Parathyroid adenoma (tissue), 2 donors: ENCODE measurements around the gene COL5A3.

Experiments used
- H2AFZ ChIP-seq: fragments of 300-600 bp; sonication (generic); one replicate; pipeline ENCODE4 v1.7.0; 2017; ENCODE audit warnings: antibody characterized with exemption, mild to moderate bottlenecking
- H3K27ac ChIP-seq: fragments of 300-600 bp; sonication (generic); one replicate; pipeline ENCODE4 v1.7.0; 2017
- H3K27me3 ChIP-seq: fragments of 300-600 bp; sonication (generic); one replicate; pipeline ENCODE4 v1.7.0; 2017; ENCODE audit warnings: low read length; ENCODE audit not compliant: control insufficient read depth, insufficient read depth
- H3K36me3 ChIP-seq: fragments of 300-600 bp; sonication (generic); one replicate; pipeline ENCODE4 v1.7.0; 2017; ENCODE audit warnings: low read length; ENCODE audit not compliant: control insufficient read depth, insufficient read depth
- H3K4me1 ChIP-seq: fragments of 300-600 bp; sonication (generic); one replicate; pipeline ENCODE4 v1.7.0; 2017; ENCODE audit warnings: control low read depth
- H3K4me2 ChIP-seq: fragments of 300-600 bp; sonication (generic); one replicate; pipeline ENCODE4 v1.7.0; 2017; ENCODE audit warnings: low read length
- H3K4me3 ChIP-seq: fragments of 300-600 bp; sonication (generic); one replicate; pipeline ENCODE4 v1.7.0; 2017; ENCODE audit warnings: low read depth, low read length
- H3K79me2 ChIP-seq: fragments of 300-600 bp; sonication (generic); one replicate; pipeline ENCODE4 v1.7.0; 2017; ENCODE audit warnings: control low read depth
- H3K9ac ChIP-seq: fragments of 300-600 bp; sonication (generic); one replicate; pipeline ENCODE4 v1.7.0; 2017; ENCODE audit warnings: mild to moderate bottlenecking
- H3K9me3 ChIP-seq: fragments of 300-600 bp; sonication (generic); one replicate; pipeline ENCODE4 v1.7.0; 2017; ENCODE audit warnings: low read length; ENCODE audit not compliant: control insufficient read depth
- CTCF ChIP-seq: fragments of 300-600 bp; sonication (generic); IDR thresholded peaks from one replicate; pipeline ENCODE4 v1.7.0; 2017; ENCODE audit warnings: antibody characterized with exemption, mild to moderate bottlenecking
- donor health status: primary hyperparathyroidism.

The COL5A3 gene

GRCh38 chr19:9966024-9966423 lies 44.3 kb downstream of the COL5A3 start:
- Histone ChIP-seq H2AFZ (no peak overlapping the region), H3K27me3 (no peaks in the 10 kb centered on the region), H3K79me2 (no peaks in the 10 kb centered on the region), H3K4me1 (no peaks in the 10 kb centered on the region), H3K9me3 (no peaks in the 10 kb centered on the region), H3K4me3 (no peak overlapping the region), H3K36me3 (no peaks in the 10 kb centered on the region), H3K9ac (no peak overlapping the region), H3K4me2 (no peak overlapping the region), H3K27ac (no peak overlapping the region)
- no peak for TF ChIP-seq CTCF

GRCh38 chr19:9962623-9963290 lies 47.5 kb downstream of the COL5A3 start:
- Histone ChIP-seq H3K36me3 (no peaks in the 10 kb centered on the region), H3K4me1 (no peaks in the 10 kb centered on the region), H3K4me2 (no peak overlapping the region), H3K9me3 (no peaks in the 10 kb centered on the region), H3K79me2 (no peaks in the 10 kb centered on the region), H3K9ac (no peak overlapping the region), H2AFZ (no peak overlapping the region), H3K27me3 (no peaks in the 10 kb centered on the region), H3K4me3 (no peak overlapping the region), H3K27ac (no peak overlapping the region)
- TF ChIP-seq CTCF = no peak

GRCh38 chr19:9961103-9961502 lies 49.2 kb downstream of the COL5A3 start:
- H3K4me2 ChIP-seq = no peak overlapping the region
- H2AFZ ChIP-seq = no peak overlapping the region
- H3K4me1 ChIP-seq = no peaks in the 10 kb centered on the region
- no peaks in the 10 kb centered on the region for H3K79me2 ChIP-seq
- H3K36me3 ChIP-seq = no peaks in the 10 kb centered on the region
- no peak overlapping the region for H3K9ac ChIP-seq
- no peaks in the 10 kb centered on the region for H3K27me3 ChIP-seq
- no peak overlapping the region for H3K4me3 ChIP-seq
- no peak overlapping the region for H3K27ac ChIP-seq
- no peak for TF ChIP-seq CTCF
- H3K9me3 ChIP-seq = no peaks in the 10 kb centered on the region

- no peak overlapping the region for H3K27ac ChIP-seq
- H3K79me2 ChIP-seq = no peaks in the 10 kb centered on the region
- H3K4me2 ChIP-seq = no peak overlapping the region
- no peaks in the 10 kb centered on the region for H3K36me3 ChIP-seq
- no peak for TF ChIP-seq CTCF
- no peaks in the 10 kb centered on the region for H3K9me3 ChIP-seq
- no peak overlapping the region for H2AFZ ChIP-seq
- H3K9ac ChIP-seq = no peak overlapping the region
- H3K27me3 ChIP-seq = no peaks in the 10 kb centered on the region
- H3K4me1 ChIP-seq = no peaks in the 10 kb centered on the region
- H3K4me3 ChIP-seq = no peak overlapping the region
Measured at GRCh38 chr19:9958379-9958821, 51.9 kb downstream of the COL5A3 start.

GRCh38 chr19:9956956-9957355 lies 53.3 kb downstream of the COL5A3 start:
- H3K36me3 ChIP-seq = no peaks in the 10 kb centered on the region
- no peak overlapping the region for H3K27ac ChIP-seq
- H3K27me3 ChIP-seq = no peaks in the 10 kb centered on the region
- no peaks in the 10 kb centered on the region for H3K9me3 ChIP-seq
- no peaks in the 10 kb centered on the region for H3K79me2 ChIP-seq
- no peak overlapping the region for H3K4me2 ChIP-seq
- no peak overlapping the region for H3K9ac ChIP-seq
- TF ChIP-seq CTCF = no peak
- H3K4me3 ChIP-seq = no peak overlapping the region
- H3K4me1 ChIP-seq = no peaks in the 10 kb centered on the region
- H2AFZ ChIP-seq = no peak overlapping the region
